Fibroblast of the aortic adventitia (primary cell): Measurements from ENCODE around the gene PTTG1IP. TPM values are rescaled to one million over a fixed set of nuclear protein-coding genes. Genes with fewer than 3 reads are reported as not detected.
A peak's percentile ranks its signal among the peaks of the same experiment; 100 is the strongest.

Experiments
- DNase-seq: peaks from one replicate; pipeline ENCODE4 v3.0.0-alpha.2; 2010; ENCODE audit warnings: low read depth
- H3K4me3 ChIP-seq: 2 replicates; pipeline ENCODE4 v1.5.1; 2011; ENCODE audit warnings: low read depth, mild to moderate bottlenecking, control low read depth, low read length, moderate library complexity
- total RNA-seq: library from RNA; depleted of rRNA; stranded (reverse); fragments of >200 nt; gene quantifications from 2 replicates; pipeline ENCODE4 v1.2.3, GENCODE V29; 2012; ENCODE audit warnings: low replicate concordance
- TF ChIP-seq, protein P1 (sequence below): IDR thresholded peaks from 2 replicates; pipeline ENCODE4 v1.5.1; 2011; ENCODE audit warnings: mild to moderate bottlenecking, low read length, control low read depth, inconsistent platforms; ENCODE audit not compliant: insufficient read depth

PTTG1IP gene
- total RNA-seq, result 226 and 233 TPM in 2 replicates

- peak; percentile 95 for DNase-seq
- H3K4me3 ChIP-seq, result peak within 1 kb of the TSS; percentile 94
- TF ChIP-seq, protein P1, sequence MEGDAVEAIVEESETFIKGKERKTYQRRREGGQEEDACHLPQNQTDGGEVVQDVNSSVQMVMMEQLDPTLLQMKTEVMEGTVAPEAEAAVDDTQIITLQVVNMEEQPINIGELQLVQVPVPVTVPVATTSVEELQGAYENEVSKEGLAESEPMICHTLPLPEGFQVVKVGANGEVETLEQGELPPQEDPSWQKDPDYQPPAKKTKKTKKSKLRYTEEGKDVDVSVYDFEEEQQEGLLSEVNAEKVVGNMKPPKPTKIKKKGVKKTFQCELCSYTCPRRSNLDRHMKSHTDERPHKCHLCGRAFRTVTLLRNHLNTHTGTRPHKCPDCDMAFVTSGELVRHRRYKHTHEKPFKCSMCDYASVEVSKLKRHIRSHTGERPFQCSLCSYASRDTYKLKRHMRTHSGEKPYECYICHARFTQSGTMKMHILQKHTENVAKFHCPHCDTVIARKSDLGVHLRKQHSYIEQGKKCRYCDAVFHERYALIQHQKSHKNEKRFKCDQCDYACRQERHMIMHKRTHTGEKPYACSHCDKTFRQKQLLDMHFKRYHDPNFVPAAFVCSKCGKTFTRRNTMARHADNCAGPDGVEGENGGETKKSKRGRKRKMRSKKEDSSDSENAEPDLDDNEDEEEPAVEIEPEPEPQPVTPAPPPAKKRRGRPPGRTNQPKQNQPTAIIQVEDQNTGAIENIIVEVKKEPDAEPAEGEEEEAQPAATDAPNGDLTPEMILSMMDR, result no peak
Observed at GRCh38 chr21:44873356-44874239, at the start of gene PTTG1IP. Gene PTTG1IP, minus strand, starts transcription at chr21:44873690. Its CDS starts 74 bp downstream, at chr21:44873616.

DNA sequence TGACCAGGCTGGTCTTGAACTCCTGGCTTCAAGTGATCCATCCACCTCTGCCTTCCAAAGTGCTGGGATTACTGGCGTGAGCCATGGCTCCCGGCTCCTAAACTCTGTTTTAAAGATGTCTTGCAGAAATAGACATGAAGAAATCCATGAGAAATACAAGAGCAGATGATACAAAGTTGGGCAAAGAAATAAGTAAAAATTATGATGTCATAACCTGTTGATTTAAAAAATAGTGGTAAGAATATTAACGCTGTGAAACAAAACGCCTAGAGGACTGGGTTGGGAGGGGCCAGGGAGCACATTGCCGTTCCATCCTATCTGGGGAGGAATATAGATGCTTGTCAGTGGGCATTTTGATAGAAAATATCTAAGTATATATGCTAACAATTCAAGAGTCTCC, 48.4 kb upstream of the PTTG1IP start:
- TF ChIP-seq, protein P1, result no peak
- DNase-seq, result no peak
- no peak overlapping the region for H3K4me3 ChIP-seq

DNA sequence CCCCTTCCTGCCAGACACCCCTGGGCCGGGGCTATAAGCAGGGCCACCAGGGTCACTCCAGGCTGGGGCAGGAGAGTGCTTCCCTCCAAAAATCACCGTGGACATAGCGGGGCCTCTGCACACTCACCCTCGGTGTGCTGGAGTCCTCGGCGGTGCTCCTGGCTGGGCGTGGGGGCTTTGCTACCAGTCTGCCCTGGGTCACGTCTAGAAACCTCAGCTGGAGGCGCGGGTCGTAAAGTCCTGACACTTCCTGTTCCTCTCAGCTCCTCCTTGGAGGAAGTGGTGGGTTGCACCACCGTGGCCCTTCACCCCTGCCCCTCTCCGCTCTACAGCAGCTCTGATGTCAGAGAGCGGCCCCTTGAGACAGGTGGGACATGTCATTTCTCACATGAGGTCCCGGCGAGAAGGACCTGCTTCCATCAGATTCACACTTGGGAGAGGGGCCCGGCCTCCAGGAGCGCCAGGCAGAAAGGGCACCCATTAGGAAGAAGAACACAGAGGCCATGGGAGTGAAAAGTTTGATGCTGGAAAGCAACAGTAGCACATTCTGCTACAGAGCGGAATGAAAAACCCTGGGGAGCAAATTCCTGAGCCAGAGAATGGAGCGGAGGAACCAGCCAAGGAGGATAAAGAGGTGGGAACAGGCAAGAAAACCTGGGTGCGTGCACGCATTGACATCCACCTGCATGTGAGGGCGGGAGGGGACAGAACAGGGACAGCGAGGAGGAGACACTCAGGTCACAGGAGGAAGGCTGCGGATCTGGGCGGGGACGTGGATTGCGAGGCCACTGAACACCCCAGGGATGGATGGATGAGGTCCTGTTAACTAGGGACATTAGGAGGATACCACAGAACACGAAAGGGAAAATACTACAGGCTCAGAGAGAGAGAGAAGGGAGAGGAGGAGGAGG, 47.5 kb upstream of the PTTG1IP start, which contains the start of gene ITGB2:
ITGB2 (minus strand) TSS at position 206 of the 911 bp plus-strand sequence. CDS start 10,117 bp downstream, outside the sequence.
- no peak for DNase-seq
- TF ChIP-seq, protein P1, result no peak
- no peak within 1 kb of the TSS for H3K4me3 ChIP-seq

- H3K4me3 ChIP-seq, result no peak overlapping the region
- no peak for DNase-seq
- TF ChIP-seq, protein P1, result no peak
Observed at GRCh38 chr21:44919913-44920693, 46.6 kb upstream of the PTTG1IP start.

- DNase-seq, result no peak
- H3K4me3 ChIP-seq, result no peak overlapping the region
- TF ChIP-seq, protein P1, result no peak
Observed at GRCh38 chr21:44919111-44919912, 45.8 kb upstream of the PTTG1IP start.
